Endometrium (tissue), 2 donors: ENCODE results near the gene ZFP28.

Experiments
- FAIRE-seq: peaks from 2 replicates; lab custom pipeline; 2012; peaks lifted over from hg19 to GRCh38; lab: Jason Lieb, UNC
- donor health status: control.
- donor health status: control.

ZFP28 gene

GRCh38 chr19:56596676-56597075 lies 57.9 kb downstream of the ZFP28 start:
- FAIRE-seq: no peak

GRCh38 chr19:56597696-56598095 lies 58.9 kb downstream of the ZFP28 start:
- no peak for FAIRE-seq

GRCh38 chr19:56601375-56601774 lies 62.6 kb downstream of the ZFP28 start:
- FAIRE-seq: no peak

GRCh38 chr19:56603829-56604228 lies 65.1 kb downstream of the ZFP28 start:
- no peak for FAIRE-seq
